ENCODE results near the gene CAMTA2. TPM values are rescaled to one million over a fixed set of nuclear protein-coding genes. Genes with fewer than 3 reads are reported as not detected.

CAMTA2 gene
- total RNA-seq, 1 experiment from 2014 or later, result 9.2 TPM

DNA sequence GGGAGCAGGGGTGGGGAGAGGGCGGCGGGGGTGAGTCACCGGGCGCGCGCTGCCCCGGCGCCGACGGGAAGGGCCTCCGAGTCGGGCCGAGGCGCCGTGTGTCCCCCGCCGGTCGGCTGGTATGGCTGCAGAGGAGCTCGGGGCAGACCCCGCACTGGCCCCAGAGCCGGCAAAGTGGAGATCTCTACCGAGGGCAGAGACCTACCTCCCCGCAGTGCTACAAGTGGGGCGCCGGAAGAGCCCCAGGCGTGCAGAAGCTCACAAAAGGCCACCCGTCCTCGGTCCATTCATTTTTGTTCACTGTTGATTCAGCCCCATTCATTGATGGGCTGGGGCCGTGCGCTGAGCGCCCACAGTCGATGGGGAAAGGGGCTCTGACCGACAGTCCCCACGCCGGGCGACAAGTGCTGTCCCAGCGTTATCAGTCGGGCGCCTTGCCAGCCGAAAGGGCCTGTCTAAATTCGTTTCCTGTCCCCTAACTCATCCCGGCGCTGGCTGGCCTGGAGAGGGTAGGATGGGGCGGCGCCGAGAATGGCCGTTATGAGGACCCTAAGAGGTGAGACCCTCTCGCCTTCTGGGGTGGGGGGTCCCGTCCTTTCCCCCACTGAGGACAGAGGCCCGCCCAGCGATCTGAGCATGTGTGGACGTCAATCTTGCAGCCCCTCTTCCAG lies 37.3 kb downstream of the CAMTA2 start (continued):
- TF ChIP-seq FOXP1 (CRISPR knock-in tag; IDR thresholded peaks at IDR 0.05; ENCODE audit: borderline replicate concordance), result 0 out of 2 replicates have a peak, but pooled peaks have one; percentile 4
- TF ChIP-seq, protein P1, sequence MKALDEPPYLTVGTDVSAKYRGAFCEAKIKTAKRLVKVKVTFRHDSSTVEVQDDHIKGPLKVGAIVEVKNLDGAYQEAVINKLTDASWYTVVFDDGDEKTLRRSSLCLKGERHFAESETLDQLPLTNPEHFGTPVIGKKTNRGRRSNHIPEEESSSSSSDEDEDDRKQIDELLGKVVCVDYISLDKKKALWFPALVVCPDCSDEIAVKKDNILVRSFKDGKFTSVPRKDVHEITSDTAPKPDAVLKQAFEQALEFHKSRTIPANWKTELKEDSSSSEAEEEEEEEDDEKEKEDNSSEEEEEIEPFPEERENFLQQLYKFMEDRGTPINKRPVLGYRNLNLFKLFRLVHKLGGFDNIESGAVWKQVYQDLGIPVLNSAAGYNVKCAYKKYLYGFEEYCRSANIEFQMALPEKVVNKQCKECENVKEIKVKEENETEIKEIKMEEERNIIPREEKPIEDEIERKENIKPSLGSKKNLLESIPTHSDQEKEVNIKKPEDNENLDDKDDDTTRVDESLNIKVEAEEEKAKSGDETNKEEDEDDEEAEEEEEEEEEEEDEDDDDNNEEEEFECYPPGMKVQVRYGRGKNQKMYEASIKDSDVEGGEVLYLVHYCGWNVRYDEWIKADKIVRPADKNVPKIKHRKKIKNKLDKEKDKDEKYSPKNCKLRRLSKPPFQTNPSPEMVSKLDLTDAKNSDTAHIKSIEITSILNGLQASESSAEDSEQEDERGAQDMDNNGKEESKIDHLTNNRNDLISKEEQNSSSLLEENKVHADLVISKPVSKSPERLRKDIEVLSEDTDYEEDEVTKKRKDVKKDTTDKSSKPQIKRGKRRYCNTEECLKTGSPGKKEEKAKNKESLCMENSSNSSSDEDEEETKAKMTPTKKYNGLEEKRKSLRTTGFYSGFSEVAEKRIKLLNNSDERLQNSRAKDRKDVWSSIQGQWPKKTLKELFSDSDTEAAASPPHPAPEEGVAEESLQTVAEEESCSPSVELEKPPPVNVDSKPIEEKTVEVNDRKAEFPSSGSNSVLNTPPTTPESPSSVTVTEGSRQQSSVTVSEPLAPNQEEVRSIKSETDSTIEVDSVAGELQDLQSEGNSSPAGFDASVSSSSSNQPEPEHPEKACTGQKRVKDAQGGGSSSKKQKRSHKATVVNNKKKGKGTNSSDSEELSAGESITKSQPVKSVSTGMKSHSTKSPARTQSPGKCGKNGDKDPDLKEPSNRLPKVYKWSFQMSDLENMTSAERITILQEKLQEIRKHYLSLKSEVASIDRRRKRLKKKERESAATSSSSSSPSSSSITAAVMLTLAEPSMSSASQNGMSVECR (CRISPR knock-in tag; IDR thresholded peaks at IDR 0.05; ENCODE audit: borderline replicate concordance), result 0 out of 2 replicates have a peak, but pooled peaks have one; percentile 17

DNA sequence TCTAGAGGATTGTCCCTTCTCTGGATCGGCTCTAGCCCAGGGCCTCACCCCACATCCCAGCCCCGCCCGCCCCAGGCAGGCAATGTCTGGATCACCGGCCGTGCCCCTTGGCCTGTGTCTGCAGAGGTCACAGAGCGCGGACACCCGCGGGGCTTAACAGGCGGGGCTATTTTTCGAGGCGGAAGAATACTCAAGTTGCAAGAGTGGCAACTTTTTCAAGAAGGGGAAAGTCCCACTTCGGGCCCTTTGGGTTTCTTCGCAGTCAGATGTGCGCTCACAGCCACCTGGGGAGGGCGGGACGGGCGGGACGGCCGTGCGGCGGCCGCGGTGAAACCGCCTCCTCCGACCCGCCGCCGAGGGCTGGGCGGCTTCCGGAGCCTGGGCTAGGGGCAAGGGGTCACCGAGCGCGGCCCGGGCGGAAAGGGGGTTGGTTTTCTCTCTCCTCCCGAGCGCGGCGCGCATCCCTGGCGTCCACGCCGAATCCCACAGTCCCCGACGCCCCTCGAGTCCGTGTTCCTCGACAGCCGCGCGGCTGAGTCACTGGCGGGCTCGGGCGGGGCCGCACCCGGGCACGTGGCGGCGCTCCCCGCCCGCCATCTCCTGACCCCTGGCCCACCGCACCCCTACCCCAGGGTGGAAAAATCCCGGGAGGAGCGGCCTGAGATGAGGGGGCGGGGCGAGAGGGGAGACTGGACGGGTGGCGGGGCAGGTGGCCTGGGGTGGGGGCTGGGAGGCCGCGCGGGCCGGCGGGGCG lies 38.0 kb downstream of the CAMTA2 start:
- CTCF ChIA-PET, result interaction anchor here (1.0 to 5.4 kb wide), 6 partner anchors 10 to 40 kb away, joined by 3 to 27 read pairs (median 14); partner anchors contain the start of genes RNF167, SLC25A11 and SPAG7
- Mint-ChIP-seq H3K4me3 (peak overlapping the region; percentile 91), H3K27me3 (ENCODE audit: low read depth) (no peaks in the 10 kb centered on the region), H3K4me1 (peaks cover 48% of the 10 kb centered on the region), H3K9me3 (no peaks in the 10 kb centered on the region), H3K27ac (peak overlapping the region; percentile 82; the same call in 1 of the 2 replicates), H3K36me3 (peaks cover 24% of the 10 kb centered on the region)
- POLR2A ChIA-PET, result interaction anchor here (0.9 to 3.5 kb wide), 6 partner anchors 9 to 50 kb away, joined by 5 to 45 read pairs (median 12); partner anchors contain the start of genes C17orf107, RNF167, SLC25A11 and SPAG7
- peak; percentile 74 for DNase-seq (ENCODE audit: low spot score)
- ATAC-seq, result peak; percentile 17
- no peak for TF ChIP-seq IRF2 (CRISPR knock-in tag; IDR thresholded peaks at IDR 0.05; ENCODE audit: borderline replicate concordance, low read depth)
- TF ChIP-seq, protein P2, sequence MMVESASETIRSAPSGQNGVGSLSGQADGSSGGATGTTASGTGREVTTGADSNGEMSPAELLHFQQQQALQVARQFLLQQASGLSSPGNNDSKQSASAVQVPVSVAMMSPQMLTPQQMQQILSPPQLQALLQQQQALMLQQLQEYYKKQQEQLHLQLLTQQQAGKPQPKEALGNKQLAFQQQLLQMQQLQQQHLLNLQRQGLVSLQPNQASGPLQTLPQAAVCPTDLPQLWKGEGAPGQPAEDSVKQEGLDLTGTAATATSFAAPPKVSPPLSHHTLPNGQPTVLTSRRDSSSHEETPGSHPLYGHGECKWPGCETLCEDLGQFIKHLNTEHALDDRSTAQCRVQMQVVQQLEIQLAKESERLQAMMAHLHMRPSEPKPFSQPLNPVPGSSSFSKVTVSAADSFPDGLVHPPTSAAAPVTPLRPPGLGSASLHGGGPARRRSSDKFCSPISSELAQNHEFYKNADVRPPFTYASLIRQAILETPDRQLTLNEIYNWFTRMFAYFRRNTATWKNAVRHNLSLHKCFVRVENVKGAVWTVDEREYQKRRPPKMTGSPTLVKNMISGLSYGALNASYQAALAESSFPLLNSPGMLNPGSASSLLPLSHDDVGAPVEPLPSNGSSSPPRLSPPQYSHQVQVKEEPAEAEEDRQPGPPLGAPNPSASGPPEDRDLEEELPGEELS (CRISPR knock-in tag; IDR thresholded peaks at IDR 0.05), result peak; percentile 49; the same call in 1 of the 2 replicates
- TF ChIP-seq, protein P3, sequence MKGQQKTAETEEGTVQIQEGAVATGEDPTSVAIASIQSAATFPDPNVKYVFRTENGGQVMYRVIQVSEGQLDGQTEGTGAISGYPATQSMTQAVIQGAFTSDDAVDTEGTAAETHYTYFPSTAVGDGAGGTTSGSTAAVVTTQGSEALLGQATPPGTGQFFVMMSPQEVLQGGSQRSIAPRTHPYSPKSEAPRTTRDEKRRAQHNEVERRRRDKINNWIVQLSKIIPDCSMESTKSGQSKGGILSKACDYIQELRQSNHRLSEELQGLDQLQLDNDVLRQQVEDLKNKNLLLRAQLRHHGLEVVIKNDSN (CRISPR knock-in tag; IDR thresholded peaks at IDR 0.05), result peak; percentile 56; the same call in 1 of the 2 replicates
- TF ChIP-seq NFYB (CRISPR knock-in tag; conservative IDR thresholded peaks at IDR 0.05; ENCODE audit: low read depth), result no peak
- 0 out of 2 replicates have a peak, but pooled peaks have one; percentile 21 for TF ChIP-seq ZNF416 (CRISPR knock-in tag; IDR thresholded peaks at IDR 0.05)
- no peak for TF ChIP-seq TEAD1 (CRISPR knock-in tag; IDR thresholded peaks at IDR 0.05)
- TF ChIP-seq ZBTB21 (CRISPR knock-in tag; IDR thresholded peaks at IDR 0.05; ENCODE audit: borderline replicate concordance), result no peak
- TF ChIP-seq NFE2L1 (CRISPR knock-in tag; IDR thresholded peaks at IDR 0.05), result 0 out of 2 replicates have a peak, but pooled peaks have one; percentile 28
- no peak for TF ChIP-seq SOX15 (CRISPR knock-in tag; IDR thresholded peaks at IDR 0.05)
- 0 out of 2 replicates have a peak, but pooled peaks have one; percentile 13 for TF ChIP-seq EMX1 (CRISPR knock-in tag; IDR thresholded peaks at IDR 0.05)
- TF ChIP-seq, protein P4, sequence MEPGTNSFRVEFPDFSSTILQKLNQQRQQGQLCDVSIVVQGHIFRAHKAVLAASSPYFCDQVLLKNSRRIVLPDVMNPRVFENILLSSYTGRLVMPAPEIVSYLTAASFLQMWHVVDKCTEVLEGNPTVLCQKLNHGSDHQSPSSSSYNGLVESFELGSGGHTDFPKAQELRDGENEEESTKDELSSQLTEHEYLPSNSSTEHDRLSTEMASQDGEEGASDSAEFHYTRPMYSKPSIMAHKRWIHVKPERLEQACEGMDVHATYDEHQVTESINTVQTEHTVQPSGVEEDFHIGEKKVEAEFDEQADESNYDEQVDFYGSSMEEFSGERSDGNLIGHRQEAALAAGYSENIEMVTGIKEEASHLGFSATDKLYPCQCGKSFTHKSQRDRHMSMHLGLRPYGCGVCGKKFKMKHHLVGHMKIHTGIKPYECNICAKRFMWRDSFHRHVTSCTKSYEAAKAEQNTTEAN (CRISPR knock-in tag; IDR thresholded peaks at IDR 0.05), result no peak
- TF ChIP-seq TCF7 (CRISPR knock-in tag; IDR thresholded peaks at IDR 0.05; ENCODE audit: low read depth), result 0 out of 2 replicates have a peak, but pooled peaks have one; percentile 30
- TF ChIP-seq, protein P5, sequence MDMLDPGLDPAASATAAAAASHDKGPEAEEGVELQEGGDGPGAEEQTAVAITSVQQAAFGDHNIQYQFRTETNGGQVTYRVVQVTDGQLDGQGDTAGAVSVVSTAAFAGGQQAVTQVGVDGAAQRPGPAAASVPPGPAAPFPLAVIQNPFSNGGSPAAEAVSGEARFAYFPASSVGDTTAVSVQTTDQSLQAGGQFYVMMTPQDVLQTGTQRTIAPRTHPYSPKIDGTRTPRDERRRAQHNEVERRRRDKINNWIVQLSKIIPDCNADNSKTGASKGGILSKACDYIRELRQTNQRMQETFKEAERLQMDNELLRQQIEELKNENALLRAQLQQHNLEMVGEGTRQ (CRISPR knock-in tag; IDR thresholded peaks at IDR 0.05), result peak; percentile 56; the same call in 1 of the 2 replicates
- TF ChIP-seq NR2C2 (CRISPR knock-in tag; IDR thresholded peaks at IDR 0.05), result no peak
- TF ChIP-seq, protein P6, sequence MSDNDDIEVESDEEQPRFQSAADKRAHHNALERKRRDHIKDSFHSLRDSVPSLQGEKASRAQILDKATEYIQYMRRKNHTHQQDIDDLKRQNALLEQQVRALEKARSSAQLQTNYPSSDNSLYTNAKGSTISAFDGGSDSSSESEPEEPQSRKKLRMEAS (CRISPR knock-in tag; IDR thresholded peaks at IDR 0.05), result peak; percentile 88; the same call in 1 of the 2 replicates
- TF ChIP-seq, protein P1 (CRISPR knock-in tag; IDR thresholded peaks at IDR 0.05; ENCODE audit: borderline replicate concordance), result peak; percentile 30; the same call in 1 of the 2 replicates
